Measurements from ENCODE around the gene TRAFD1.

TRAFD1 gene

DNA sequence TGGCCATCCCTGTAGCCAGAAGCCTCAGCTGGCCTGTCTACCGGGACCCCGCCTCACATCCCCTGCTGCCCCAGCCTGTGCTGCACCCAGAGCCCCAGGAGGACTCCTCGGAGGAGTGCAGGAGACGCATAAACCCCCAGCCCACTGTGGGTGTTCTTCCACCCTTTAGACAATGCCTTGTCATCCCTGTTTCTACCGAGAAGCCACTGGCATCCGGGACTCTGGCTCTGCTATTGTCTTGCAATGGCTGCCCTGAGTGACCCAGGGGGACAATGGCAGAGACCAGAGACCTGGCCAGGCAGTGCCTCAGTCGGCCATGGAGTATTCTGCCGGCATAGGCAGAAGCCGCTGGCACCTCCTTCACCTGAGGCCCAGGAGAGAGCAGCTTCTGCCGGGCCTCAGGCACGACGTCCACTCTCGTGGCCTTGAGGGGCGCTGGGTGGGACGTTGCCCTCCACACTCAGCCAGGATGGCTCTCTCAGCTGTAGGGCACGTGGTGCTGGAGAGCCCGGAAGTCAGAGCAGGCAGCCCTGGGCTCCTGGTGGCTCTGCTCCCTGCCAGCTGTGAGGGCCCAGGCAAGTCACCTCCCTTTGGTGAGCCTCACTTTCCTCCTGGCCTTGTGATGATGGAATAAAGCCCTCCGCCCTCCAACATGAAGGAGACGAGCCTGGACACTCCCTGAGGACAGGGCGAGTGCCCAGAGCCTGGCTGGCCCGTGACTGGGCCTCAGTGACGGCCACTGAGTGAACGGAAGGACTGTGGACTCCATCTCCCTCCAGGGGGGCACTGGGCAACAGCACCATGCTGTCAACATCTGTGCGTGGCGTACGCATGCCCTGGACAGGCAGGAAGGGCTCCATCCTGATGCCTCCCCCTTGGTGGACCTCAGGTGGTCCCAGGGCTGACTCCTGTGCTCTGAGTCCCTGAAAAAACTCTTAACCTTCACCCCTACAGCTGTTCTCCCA is 41.0 kb downstream of the TRAFD1 start:
- no peak for TF ChIP-seq EZH2phosphoT487 (conservative IDR thresholded peaks at IDR 0.05; ENCODE audit: low read length)
- TF ChIP-seq, protein P1, sequence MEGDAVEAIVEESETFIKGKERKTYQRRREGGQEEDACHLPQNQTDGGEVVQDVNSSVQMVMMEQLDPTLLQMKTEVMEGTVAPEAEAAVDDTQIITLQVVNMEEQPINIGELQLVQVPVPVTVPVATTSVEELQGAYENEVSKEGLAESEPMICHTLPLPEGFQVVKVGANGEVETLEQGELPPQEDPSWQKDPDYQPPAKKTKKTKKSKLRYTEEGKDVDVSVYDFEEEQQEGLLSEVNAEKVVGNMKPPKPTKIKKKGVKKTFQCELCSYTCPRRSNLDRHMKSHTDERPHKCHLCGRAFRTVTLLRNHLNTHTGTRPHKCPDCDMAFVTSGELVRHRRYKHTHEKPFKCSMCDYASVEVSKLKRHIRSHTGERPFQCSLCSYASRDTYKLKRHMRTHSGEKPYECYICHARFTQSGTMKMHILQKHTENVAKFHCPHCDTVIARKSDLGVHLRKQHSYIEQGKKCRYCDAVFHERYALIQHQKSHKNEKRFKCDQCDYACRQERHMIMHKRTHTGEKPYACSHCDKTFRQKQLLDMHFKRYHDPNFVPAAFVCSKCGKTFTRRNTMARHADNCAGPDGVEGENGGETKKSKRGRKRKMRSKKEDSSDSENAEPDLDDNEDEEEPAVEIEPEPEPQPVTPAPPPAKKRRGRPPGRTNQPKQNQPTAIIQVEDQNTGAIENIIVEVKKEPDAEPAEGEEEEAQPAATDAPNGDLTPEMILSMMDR (IDR thresholded peaks at IDR 0.05; ENCODE audit: insufficient read depth, low read length, poor library complexity, severe bottlenecking) = no peak
- no peak overlapping the region for H3K9ac ChIP-seq (ENCODE audit: low read length)

DNA sequence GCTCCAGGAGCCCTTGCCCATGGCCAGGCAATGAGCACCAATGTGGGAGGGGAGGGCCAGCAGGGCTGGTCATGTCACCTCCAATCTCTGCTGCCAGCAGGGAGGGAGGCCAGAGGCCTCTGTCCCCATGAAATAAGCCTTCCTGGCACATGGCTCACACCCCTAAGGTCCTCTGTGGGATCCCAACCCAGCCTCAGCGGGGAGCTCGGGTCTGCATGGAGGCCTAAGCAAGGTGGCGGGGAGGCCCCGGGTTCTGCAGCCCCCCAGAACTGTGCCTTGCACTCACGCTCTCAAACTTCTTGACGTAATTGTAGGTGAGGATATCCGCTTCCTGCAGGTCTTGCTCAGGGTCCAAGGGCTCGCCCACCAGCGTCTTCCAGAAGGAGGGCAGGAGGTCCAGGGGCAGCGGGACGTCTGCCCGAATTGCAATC is 41.7 kb downstream of the TRAFD1 start:
- H3K27ac ChIP-seq (ENCODE audit: low read depth, low read length) = no peak overlapping the region
- H4K20me1 ChIP-seq (ENCODE audit: low read depth, low read length) = no peaks in the 10 kb centered on the region
- H3K79me2 ChIP-seq (ENCODE audit: insufficient read depth, low read length) = no peaks in the 10 kb centered on the region
- no peaks in the 10 kb centered on the region for H3K36me3 ChIP-seq (ENCODE audit: low read length)
- no peaks in the 10 kb centered on the region for H3K27me3 ChIP-seq (ENCODE audit: low read length)
- no peak overlapping the region for H3K4me3 ChIP-seq (ENCODE audit: insufficient read depth, low read length, poor library complexity, severe bottlenecking)
- H3F3A ChIP-seq (ENCODE audit: insufficient read depth) = no peaks in the 10 kb centered on the region
- H3K9ac ChIP-seq (ENCODE audit: low read length) = no peak overlapping the region
- no peak overlapping the region for H2AFZ ChIP-seq (ENCODE audit: low read depth, low read length, severe bottlenecking)
- TF ChIP-seq, protein P1 (IDR thresholded peaks at IDR 0.05; ENCODE audit: insufficient read depth, low read length, poor library complexity, severe bottlenecking) = no peak
- no peak for TF ChIP-seq EZH2phosphoT487 (conservative IDR thresholded peaks at IDR 0.05; ENCODE audit: low read length)
- H3K9me2 ChIP-seq (replicated peaks; ENCODE audit: insufficient read depth, low read length) = no peaks in the 10 kb centered on the region
- no peaks in the 10 kb centered on the region for H3K9me3 ChIP-seq (ENCODE audit: insufficient read depth, low read length)
- H3K4me2 ChIP-seq (ENCODE audit: low read depth, low read length, poor library complexity, severe bottlenecking) = no peak overlapping the region

More for the DNA sequence above, 41.0 kb downstream of the TRAFD1 start:
- Histone ChIP-seq H2AFZ (ENCODE audit: low read depth, low read length, severe bottlenecking) (no peak overlapping the region), H3K79me2 (ENCODE audit: insufficient read depth, low read length) (no peaks in the 10 kb centered on the region), H3K27me3 (ENCODE audit: low read length) (no peaks in the 10 kb centered on the region), H4K20me1 (ENCODE audit: low read depth, low read length) (no peaks in the 10 kb centered on the region), H3K36me3 (ENCODE audit: low read length) (no peaks in the 10 kb centered on the region), H3K9me3 (ENCODE audit: insufficient read depth, low read length) (no peaks in the 10 kb centered on the region), H3K4me3 (ENCODE audit: insufficient read depth, low read length, poor library complexity, severe bottlenecking) (no peak overlapping the region), H3K27ac (ENCODE audit: low read depth, low read length) (no peak overlapping the region), H3F3A (ENCODE audit: insufficient read depth) (no peaks in the 10 kb centered on the region), H3K4me2 (ENCODE audit: low read depth, low read length, poor library complexity, severe bottlenecking) (no peak overlapping the region), H3K9me2 (replicated peaks; ENCODE audit: insufficient read depth, low read length) (no peaks in the 10 kb centered on the region)

DNA sequence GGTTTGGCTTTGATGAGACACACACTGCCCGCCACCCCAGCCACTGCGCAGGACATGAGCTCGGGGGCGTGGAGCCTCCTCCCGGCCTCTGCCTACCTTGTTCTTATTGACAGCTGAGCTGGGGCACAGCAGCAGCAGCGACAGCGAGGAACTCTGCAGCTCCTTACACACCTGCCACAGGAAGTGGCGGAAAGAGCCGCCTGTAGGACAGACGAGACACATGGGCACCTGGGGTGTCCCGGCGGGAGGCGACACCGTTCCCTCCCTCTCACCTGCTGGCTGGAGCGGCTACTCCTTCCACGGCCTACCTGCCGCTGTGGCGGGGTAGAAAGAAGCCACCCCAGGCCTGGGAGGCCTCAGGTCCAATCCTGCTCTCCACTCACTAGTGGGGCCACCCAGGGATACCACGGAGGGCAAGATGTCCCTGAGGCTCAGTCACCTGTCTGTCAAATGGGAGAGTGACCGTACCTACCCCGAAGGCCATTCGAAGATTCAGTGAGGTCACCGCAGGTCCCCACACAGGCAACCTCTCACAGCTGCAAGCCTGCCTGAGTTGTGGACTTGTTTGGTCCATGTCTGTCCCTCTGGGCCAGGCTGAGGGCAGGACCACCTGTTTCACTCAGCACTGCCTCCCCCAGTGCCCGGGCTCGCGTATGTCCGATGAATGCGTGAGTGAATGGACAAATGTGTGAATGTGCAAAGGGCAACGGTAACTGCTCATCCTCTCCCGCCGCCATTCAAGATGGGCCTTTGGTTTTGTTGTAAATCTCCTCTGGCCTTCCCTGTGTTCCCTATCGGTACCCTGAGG is 42.6 kb downstream of the TRAFD1 start:
- TF ChIP-seq EZH2phosphoT487 (conservative IDR thresholded peaks at IDR 0.05; ENCODE audit: low read length) = no peak
- H3K79me2 ChIP-seq (ENCODE audit: insufficient read depth, low read length) = no peaks in the 10 kb centered on the region
- no peak overlapping the region for H2AFZ ChIP-seq (ENCODE audit: low read depth, low read length, severe bottlenecking)
- H3K27ac ChIP-seq (ENCODE audit: low read depth, low read length) = no peak overlapping the region
- no peak overlapping the region for H3K4me2 ChIP-seq (ENCODE audit: low read depth, low read length, poor library complexity, severe bottlenecking)
- no peaks in the 10 kb centered on the region for H3K36me3 ChIP-seq (ENCODE audit: low read length)
- H4K20me1 ChIP-seq (ENCODE audit: low read depth, low read length) = no peaks in the 10 kb centered on the region
- no peaks in the 10 kb centered on the region for H3K27me3 ChIP-seq (ENCODE audit: low read length)
- H3K4me3 ChIP-seq (ENCODE audit: insufficient read depth, low read length, poor library complexity, severe bottlenecking) = no peak overlapping the region
- H3F3A ChIP-seq (ENCODE audit: insufficient read depth) = no peaks in the 10 kb centered on the region
- no peaks in the 10 kb centered on the region for H3K9me3 ChIP-seq (ENCODE audit: insufficient read depth, low read length)
- H3K9ac ChIP-seq (ENCODE audit: low read length) = no peak overlapping the region
- no peaks in the 10 kb centered on the region for H3K9me2 ChIP-seq (replicated peaks; ENCODE audit: insufficient read depth, low read length)

Data from SU-DHL-6 (cell line).